Endothelial cell of umbilical vein (primary cell): Measurements from ENCODE around the gene ARHGAP15.

ENCODE experiments used
- CTCF ChIP-seq, 2 donors: IDR thresholded peaks; 1 replicate in 1 of 2; 2 replicates in 1 of 2; pipeline ENCODE4 v1.5.1; 2011; ENCODE audit warnings: low read length in 2 of 2, mild to moderate bottlenecking in 2 of 2, moderate library complexity in 2 of 2, control low read depth in 1 of 2, inconsistent platforms in 1 of 2, low read depth in 1 of 2; ENCODE audit not compliant: insufficient read depth in 1 of 2; ENCODE audit errors: extremely low read depth in 1 of 2
- EZH2 ChIP-seq: IDR thresholded peaks from 2 replicates; pipeline ENCODE4 v1.6.1; 2012; ENCODE audit warnings: borderline replicate concordance, low read depth, mild to moderate bottlenecking, moderate library complexity, low read length, inconsistent platforms; ENCODE audit not compliant: severe bottlenecking

- TF ChIP-seq CTCF (IDR thresholded peaks at IDR 0.05; ENCODE audit: extremely low read depth in 1 of 2, insufficient read depth in 1 of 2, low read depth in 1 of 2, low read length in 2 of 2): no peak
- no peak for TF ChIP-seq EZH2
Observed at GRCh38 chr2:143312441-143312840, 183.2 kb downstream of the ARHGAP15 start.
